H9 (cell line): ENCODE measurements around the gene PLPP7. TPM values are rescaled to one million over a fixed set of nuclear protein-coding genes. Genes with fewer than 3 reads are reported as not detected.

Experiments
- DNase-seq: peaks from one replicate; pipeline ENCODE4 v3.0.0-alpha.2; 2017
- H2AFZ ChIP-seq: one replicate; pipeline ENCODE4 v1.6.1; 2013; ENCODE audit warnings: mild to moderate bottlenecking, low read length, control low read depth, moderate library complexity
- H2AK5ac ChIP-seq: 2 replicates; pipeline ENCODE4 v1.6.1; 2013; ENCODE audit warnings: low read length, control low read depth, mixed read lengths; ENCODE audit not compliant: insufficient read length
- H2BK120ac ChIP-seq: one replicate; pipeline ENCODE4 v1.6.1; 2013; ENCODE audit warnings: low read depth, mild to moderate bottlenecking, low read length, control low read depth, inconsistent platforms; ENCODE audit not compliant: poor library complexity, severe bottlenecking
- H2BK12ac ChIP-seq: 2 replicates; pipeline ENCODE4 v1.6.1; 2013; ENCODE audit warnings: low read length, control low read depth, mixed read lengths, low read depth; ENCODE audit not compliant: insufficient read length
- H2BK15ac ChIP-seq: 2 replicates; pipeline ENCODE4 v1.6.1; 2013; ENCODE audit warnings: low read depth, low read length, control low read depth
- H2BK20ac ChIP-seq: one replicate; pipeline ENCODE4 v1.6.1; 2013; ENCODE audit warnings: low read depth, mild to moderate bottlenecking, low read length, control low read depth, inconsistent platforms; ENCODE audit not compliant: poor library complexity, severe bottlenecking
- H2BK5ac ChIP-seq: 2 replicates; pipeline ENCODE4 v1.6.1; 2013; ENCODE audit warnings: low read length, control low read depth, mixed read lengths; ENCODE audit not compliant: insufficient read length
- H3K14ac ChIP-seq: 2 replicates; pipeline ENCODE4 v1.6.1; 2013; ENCODE audit warnings: low read length, control low read depth; ENCODE audit not compliant: insufficient read depth
- H3K18ac ChIP-seq: 2 replicates; pipeline ENCODE4 v1.6.1; 2013; ENCODE audit warnings: low read depth, mild to moderate bottlenecking, mixed read lengths, low read length, control low read depth; ENCODE audit not compliant: insufficient read length
- H3K23ac ChIP-seq: 2 replicates; pipeline ENCODE4 v1.6.1; 2013; ENCODE audit warnings: low read length, control low read depth, mixed read lengths, low read depth; ENCODE audit not compliant: insufficient read length
- H3K23me2 ChIP-seq: 2 replicates; pipeline ENCODE4 v1.6.1; 2013; ENCODE audit warnings: low read depth, mild to moderate bottlenecking, mixed read lengths, low read length, control low read depth; ENCODE audit not compliant: insufficient read length, poor library complexity, severe bottlenecking
- H3K27ac ChIP-seq: 2 replicates; pipeline ENCODE4 v1.5.1; 2013; ENCODE audit warnings: low read length, control low read depth, mixed read lengths, low read depth; ENCODE audit not compliant: insufficient read length
- H3K27me3 ChIP-seq: 2 replicates; pipeline ENCODE4 v1.6.1; 2013; ENCODE audit warnings: low read length, control low read depth, inconsistent platforms; ENCODE audit not compliant: insufficient read depth
- H3K4ac ChIP-seq: 2 replicates; pipeline ENCODE4 v1.6.1; 2013; ENCODE audit warnings: low read depth, mild to moderate bottlenecking, control low read depth, inconsistent platforms, low read length, moderate library complexity
- H3K4me1 ChIP-seq: 2 replicates; pipeline ENCODE4 v1.6.1; 2013; ENCODE audit warnings: low read length, control low read depth, inconsistent platforms; ENCODE audit not compliant: insufficient read depth
- H3K4me2 ChIP-seq: 2 replicates; pipeline ENCODE4 v1.6.1; 2013; ENCODE audit warnings: low read length, control low read depth, mixed read lengths; ENCODE audit not compliant: insufficient read length, insufficient read depth
- H3K56ac ChIP-seq: 2 replicates; pipeline ENCODE4 v1.6.1; 2013; ENCODE audit warnings: low read depth, mild to moderate bottlenecking, mixed read lengths, low read length, control low read depth; ENCODE audit not compliant: insufficient read length
- H3K79me1 ChIP-seq: 2 replicates; pipeline ENCODE4 v1.6.1; 2013; ENCODE audit warnings: low read depth, mild to moderate bottlenecking, moderate library complexity, low read length, control low read depth, inconsistent platforms; ENCODE audit not compliant: insufficient read depth, poor library complexity, severe bottlenecking
- H3K79me2 ChIP-seq: 2 replicates; pipeline ENCODE4 v1.6.1; 2013; ENCODE audit warnings: low read length, control low read depth, inconsistent platforms; ENCODE audit not compliant: insufficient read depth
- H3K9ac ChIP-seq: 2 replicates; pipeline ENCODE4 v1.6.1; 2013; ENCODE audit warnings: low read length, control low read depth, mixed read lengths; ENCODE audit not compliant: insufficient read length; ENCODE audit errors: extremely low read depth
- H3K9me3 ChIP-seq: one replicate; pipeline ENCODE4 v1.6.1; 2013; ENCODE audit warnings: low read depth, low read length, inconsistent platforms; ENCODE audit not compliant: control insufficient read depth
- H3T11ph ChIP-seq: one replicate; pipeline ENCODE4 v1.6.1; 2013; ENCODE audit warnings: mild to moderate bottlenecking, low read length, control low read depth, inconsistent platforms
- H4K20me1 ChIP-seq: one replicate; pipeline ENCODE4 v1.6.1; 2013; ENCODE audit not compliant: control insufficient read depth, insufficient read length, insufficient read depth
- H4K5ac ChIP-seq: 2 replicates; pipeline ENCODE4 v1.6.1; 2013; ENCODE audit warnings: low read depth, mild to moderate bottlenecking, mixed read lengths, low read length, control low read depth; ENCODE audit not compliant: insufficient read length
- H4K8ac ChIP-seq: replicated peaks from 2 replicates; pipeline ENCODE4 v1.6.1; 2013; ENCODE audit warnings: low read length, control low read depth, mixed read lengths, low read depth; ENCODE audit not compliant: insufficient read length
- H4K91ac ChIP-seq: 2 replicates; pipeline ENCODE4 v1.6.1; 2013; ENCODE audit warnings: low read depth, mild to moderate bottlenecking, moderate library complexity, mixed read lengths, low read length, control low read depth; ENCODE audit not compliant: insufficient read length
- H3K27ac Mint-ChIP-seq, 3 experiments: 2 replicates in 2 of 3; 3 replicates in 1 of 3; pipeline ENCODE4 v1.8.0; 2020 to 2021; ENCODE audit warnings: mixed read lengths in 3 of 3, mild to moderate bottlenecking in 1 of 3, moderate library complexity in 1 of 3
- H3K27me3 Mint-ChIP-seq: 2 replicates; pipeline ENCODE4 v1.8.0; 2021; ENCODE audit warnings: low read depth, mild to moderate bottlenecking, moderate library complexity, mixed read lengths
- H3K36me3 Mint-ChIP-seq, 3 experiments: 2 replicates in 2 of 3; 3 replicates in 1 of 3; pipeline ENCODE4 v1.8.0; 2020 to 2021; ENCODE audit warnings: low read depth in 3 of 3, mixed read lengths in 3 of 3; ENCODE audit not compliant: insufficient read depth in 1 of 3
- H3K4me1 Mint-ChIP-seq, 2 experiments: 2 replicates each; pipeline ENCODE4 v1.8.0; 2020; ENCODE audit warnings: mixed read lengths in 2 of 2
- H3K4me3 Mint-ChIP-seq, 2 experiments: 2 replicates in 1 of 2; 3 replicates in 1 of 2; pipeline ENCODE4 v1.8.0; 2020 to 2021; ENCODE audit warnings: mild to moderate bottlenecking in 2 of 2, mixed read lengths in 2 of 2, moderate library complexity in 1 of 2
- H3K9me3 Mint-ChIP-seq, 2 experiments: 2 replicates in 1 of 2; 3 replicates in 1 of 2; pipeline ENCODE4 v1.8.0; 2020; ENCODE audit warnings: mild to moderate bottlenecking in 2 of 2, mixed read lengths in 2 of 2, moderate library complexity in 1 of 2
- WGBS: extraction: QIAGEN DNeasy Blood & Tissue Kit; methylation state at CpG from one replicate; pipeline ENCODE4 v1.1.7; 2013; ENCODE audit warnings: missing lambda C conversion rate, low lambda C conversion rate, mixed read lengths; ENCODE audit not compliant: insufficient read length; ENCODE audit errors: extremely low coverage; 5-methylcytosine and 5-hydroxymethylcytosine counted together
- total RNA-seq: library from RNA; stranded (reverse); gene quantifications from 2 replicates; pipeline ENCODE4 v1.2.1, GENCODE V29; 2021
- TF ChIP-seq, protein P1 (sequence below): fragments of 200-600 bp; sonication (generic); conservative IDR thresholded peaks from 3 replicates; pipeline ENCODE4 v1.8.0; 2021; ENCODE audit warnings: antibody characterized with exemption, mild to moderate bottlenecking

The PLPP7 gene
- total RNA-seq, 1 experiment from 2014 or later, result 1.9 TPM

GRCh38 chr9:131252120-131252519, 37.4 kb upstream of the PLPP7 start:
- H2AK5ac ChIP-seq, result no peak overlapping the region
- no peak overlapping the region for H2BK120ac ChIP-seq
- no peaks in the 10 kb centered on the region for H3K9me3 Mint-ChIP-seq
- no peak overlapping the region; the same call in 1 of the 2 replicates for H3K14ac ChIP-seq
- WGBS, result no CpG with 5 or more reads among the region's 23 CpGs
- H3K27me3 ChIP-seq, result no peaks in the 10 kb centered on the region
- H3K36me3 Mint-ChIP-seq, result no peaks in the 10 kb centered on the region
- H3K56ac ChIP-seq, result no peak overlapping the region
- no peaks in the 10 kb centered on the region for H3K23me2 ChIP-seq
- H2BK12ac ChIP-seq, result no peak overlapping the region
- H2BK5ac ChIP-seq, result no peak overlapping the region
- no peak overlapping the region for H2BK20ac ChIP-seq
- no peaks in the 10 kb centered on the region for H3K9me3 ChIP-seq
- H4K5ac ChIP-seq, result no peak overlapping the region
- H3K23ac ChIP-seq, result no peak overlapping the region
- no peak overlapping the region for H3K4ac ChIP-seq
- no peak overlapping the region for H3T11ph ChIP-seq
- no peak overlapping the region for H3K18ac ChIP-seq
- no peak overlapping the region for H3K27ac ChIP-seq
- H3K79me2 ChIP-seq, result no peaks in the 10 kb centered on the region
- no peaks in the 10 kb centered on the region for H3K27me3 Mint-ChIP-seq
- no peak overlapping the region for H2BK15ac ChIP-seq
- H4K20me1 ChIP-seq, result no peaks in the 10 kb centered on the region
- no peak overlapping the region for H3K27ac Mint-ChIP-seq
- no peaks in the 10 kb centered on the region for H3K79me1 ChIP-seq
- no peak overlapping the region for H3K4me3 Mint-ChIP-seq
- H3K4me1 Mint-ChIP-seq, result peaks cover 5 to 14% of the 10 kb centered on the region in 2 experiments; a peak in 3 of 4 replicates
- H4K8ac ChIP-seq, result no peak overlapping the region
- H3K9ac ChIP-seq, result no peak overlapping the region
- no peak overlapping the region for H2AFZ ChIP-seq
- TF ChIP-seq, protein P1, sequence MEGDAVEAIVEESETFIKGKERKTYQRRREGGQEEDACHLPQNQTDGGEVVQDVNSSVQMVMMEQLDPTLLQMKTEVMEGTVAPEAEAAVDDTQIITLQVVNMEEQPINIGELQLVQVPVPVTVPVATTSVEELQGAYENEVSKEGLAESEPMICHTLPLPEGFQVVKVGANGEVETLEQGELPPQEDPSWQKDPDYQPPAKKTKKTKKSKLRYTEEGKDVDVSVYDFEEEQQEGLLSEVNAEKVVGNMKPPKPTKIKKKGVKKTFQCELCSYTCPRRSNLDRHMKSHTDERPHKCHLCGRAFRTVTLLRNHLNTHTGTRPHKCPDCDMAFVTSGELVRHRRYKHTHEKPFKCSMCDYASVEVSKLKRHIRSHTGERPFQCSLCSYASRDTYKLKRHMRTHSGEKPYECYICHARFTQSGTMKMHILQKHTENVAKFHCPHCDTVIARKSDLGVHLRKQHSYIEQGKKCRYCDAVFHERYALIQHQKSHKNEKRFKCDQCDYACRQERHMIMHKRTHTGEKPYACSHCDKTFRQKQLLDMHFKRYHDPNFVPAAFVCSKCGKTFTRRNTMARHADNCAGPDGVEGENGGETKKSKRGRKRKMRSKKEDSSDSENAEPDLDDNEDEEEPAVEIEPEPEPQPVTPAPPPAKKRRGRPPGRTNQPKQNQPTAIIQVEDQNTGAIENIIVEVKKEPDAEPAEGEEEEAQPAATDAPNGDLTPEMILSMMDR, result no peak
- no peak overlapping the region for H3K4me2 ChIP-seq
- H4K91ac ChIP-seq, result no peak overlapping the region
- DNase-seq, result no peak
- no peaks in the 10 kb centered on the region; the same call in 1 of the 2 replicates for H3K4me1 ChIP-seq
